ENCODE results near the gene CLSTN2.

DNA sequence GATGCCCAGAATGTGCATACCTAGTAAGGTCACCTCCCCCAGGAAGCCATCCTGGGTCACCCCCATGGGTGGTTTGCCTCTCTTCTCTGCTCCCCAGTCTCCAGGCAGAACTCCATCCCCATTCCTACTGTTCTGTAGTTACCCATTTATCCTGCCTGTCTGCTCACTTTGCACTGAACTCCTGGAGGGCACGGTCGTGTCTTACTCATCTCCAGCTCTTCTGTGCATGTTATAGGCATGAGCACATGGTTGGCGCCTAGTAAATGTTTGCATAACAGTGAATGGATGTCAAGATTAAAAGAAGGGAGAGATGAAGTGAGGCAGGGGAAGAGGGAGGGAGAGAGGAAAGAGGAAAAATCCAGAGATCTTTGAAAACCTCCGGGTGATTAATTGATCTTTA, 534.5 kb downstream of the CLSTN2 start:
- TF ChIP-seq POLR2AphosphoS5 (IDR thresholded peaks at IDR 0.05; ENCODE audit: low read depth, low read length) (no peak), POLR2A (IDR thresholded peaks at IDR 0.05; ENCODE audit: low read depth, low read length) (no peak), POU2F2 (IDR thresholded peaks at IDR 0.05; ENCODE audit: low read depth, low read length) (no peak)
